GM19468 (cell line): Measurements from ENCODE around the gene RFFL.

Experiments
- ATAC-seq: cut with Tn5 transposase; IDR thresholded peaks from one replicate; pipeline ENCODE4 v1.9.1; 2021; ENCODE audit warnings: mild to moderate bottlenecking, moderate library complexity, moderate number of reproducible peaks; ENCODE audit not compliant: unreplicated experiment; ENCODE audit errors: extremely low read depth

Gene RFFL

GRCh38 chr17:35082073-35082657 lies 18.7 kb upstream of the RFFL start:
- ATAC-seq, result no peak

GRCh38 chr17:35081638-35082037 lies 18.1 kb upstream of the RFFL start:
- ATAC-seq, result no peak

- no peak for ATAC-seq
Measured at GRCh38 chr17:35080536-35080935, 17.0 kb upstream of the RFFL start.

- ATAC-seq, result no peak
Measured at GRCh38 chr17:35079547-35080423, 16.3 kb upstream of the RFFL start.

- ATAC-seq, result no peak
Measured at GRCh38 chr17:35076874-35077273, 13.4 kb upstream of the RFFL start.

GRCh38 chr17:35074711-35075707 lies 11.5 kb upstream of the RFFL start:
- no peak for ATAC-seq

GRCh38 chr17:35073991-35074627 lies 10.6 kb upstream of the RFFL start:
- no peak for ATAC-seq

GRCh38 chr17:35073183-35073790 lies 9.8 kb upstream of the RFFL start:
- no peak for ATAC-seq

GRCh38 chr17:35069311-35069710 lies 5.8 kb upstream of the RFFL start:
- no peak for ATAC-seq

GRCh38 chr17:35068249-35068648 lies 4.7 kb upstream of the RFFL start:
- ATAC-seq, result no peak

- no peak for ATAC-seq
Measured at GRCh38 chr17:35065880-35066279, 2.4 kb upstream of the RFFL start.

GRCh38 chr17:35064516-35065215 lies 1.2 kb upstream of the RFFL start:
- ATAC-seq, result no peak

GRCh38 chr17:35062308-35062707 lies 1.2 kb downstream of the RFFL start:
- ATAC-seq, result no peak

- no peak for ATAC-seq
Measured at GRCh38 chr17:35057332-35057915, 6.1 kb downstream of the RFFL start.

GRCh38 chr17:35056013-35056412 lies 7.5 kb downstream of the RFFL start:
- ATAC-seq, result no peak

GRCh38 chr17:35053204-35053603 lies 10.3 kb downstream of the RFFL start:
- no peak for ATAC-seq

- ATAC-seq, result no peak
Measured at GRCh38 chr17:35052780-35053179, 10.7 kb downstream of the RFFL start.

- ATAC-seq, result no peak
Measured at GRCh38 chr17:35052241-35052610, 11.3 kb downstream of the RFFL start.
